HFFc6 (cell line): ENCODE data around the gene SPRED2. TPM values are rescaled to one million over a fixed set of nuclear protein-coding genes. Genes with fewer than 3 reads are reported as not detected.

Source experiments
- DNase-seq: peaks from one replicate; pipeline ENCODE4 v3.0.0-alpha.2; 2018
- H3K27ac Mint-ChIP-seq: 2 replicates; pipeline ENCODE4 v1.8.0; 2020; ENCODE audit warnings: mild to moderate bottlenecking, mixed read lengths
- H3K27me3 Mint-ChIP-seq: 2 replicates; pipeline ENCODE4 v1.8.0; 2021; ENCODE audit warnings: mild to moderate bottlenecking, moderate library complexity, mixed read lengths; ENCODE audit not compliant: insufficient read depth
- H3K36me3 Mint-ChIP-seq: 2 replicates; pipeline ENCODE4 v1.8.0; 2021; ENCODE audit warnings: low read depth, mixed read lengths
- H3K4me1 Mint-ChIP-seq: 2 replicates; pipeline ENCODE4 v1.8.0; 2020; ENCODE audit warnings: low read depth, mixed read lengths
- H3K4me3 Mint-ChIP-seq: 2 replicates; pipeline ENCODE4 v1.8.0; 2020; ENCODE audit warnings: mild to moderate bottlenecking, moderate library complexity, mixed read lengths
- H3K9me3 Mint-ChIP-seq: 2 replicates; pipeline ENCODE4 v1.8.0; 2020; ENCODE audit warnings: mild to moderate bottlenecking, mixed read lengths
- CTCF ChIP-seq: fragments of 200-600 bp; sonication (generic); IDR thresholded peaks from 2 replicates; pipeline ENCODE4 v1.5.0; 2021; ENCODE audit warnings: antibody characterized with exemption, mild to moderate bottlenecking
- total RNA-seq, 6 experiments: library from RNA; stranded (reverse); fragmentation: NEBNext Ultra II Directional; extraction: Animal tissue kit (Norgen Biotek cat#: 25700); gene quantifications; 2 replicates in 1 of 6; 3 replicates in 5 of 6; pipeline ENCODE4 v1.2.3, GENCODE V29; 2021

Gene SPRED2
- total RNA-seq, 6 experiments from 2014 or later, result 28.7 to 38.5 (median 33.3) TPM

GRCh38 chr2:65350651-65351056 lies 81.7 kb downstream of the SPRED2 start:
- H3K27me3 Mint-ChIP-seq, result peaks cover 3% of the 10 kb centered on the region; the same call in 1 of the 2 replicates
- no peak overlapping the region; the same call in 1 of the 2 replicates for H3K4me3 Mint-ChIP-seq
- H3K36me3 Mint-ChIP-seq, result peaks cover 17% of the 10 kb centered on the region; the same call in 1 of the 2 replicates
- peak; percentile 67 for TF ChIP-seq CTCF
- peaks cover 53% of the 10 kb centered on the region for H3K4me1 Mint-ChIP-seq
- no peak for DNase-seq
- H3K9me3 Mint-ChIP-seq, result no peaks in the 10 kb centered on the region; the same call in 1 of the 2 replicates
- peak overlapping the region; percentile 34 for H3K27ac Mint-ChIP-seq

- peak overlapping the region; percentile 53 for H3K4me3 Mint-ChIP-seq
- peaks cover 17% of the 10 kb centered on the region; the same call in 1 of the 2 replicates for H3K36me3 Mint-ChIP-seq
- peak overlapping the region; percentile 37; the same call in 1 of the 2 replicates for H3K27ac Mint-ChIP-seq
- H3K9me3 Mint-ChIP-seq, result no peaks in the 10 kb centered on the region; the same call in 1 of the 2 replicates
- TF ChIP-seq CTCF, result no peak
- peaks cover 45% of the 10 kb centered on the region for H3K4me1 Mint-ChIP-seq
- DNase-seq, result peak; percentile 27
- H3K27me3 Mint-ChIP-seq, result peaks cover 3% of the 10 kb centered on the region; the same call in 1 of the 2 replicates
These were observed 82.5 kb downstream of the SPRED2 start for GRCh38 chr2:65349863-65350262.

GRCh38 chr2:65347913-65348312 lies 84.5 kb downstream of the SPRED2 start:
- H3K4me3 Mint-ChIP-seq, result no peak overlapping the region
- peaks cover 49% of the 10 kb centered on the region for H3K4me1 Mint-ChIP-seq
- H3K36me3 Mint-ChIP-seq, result peaks cover 17% of the 10 kb centered on the region
- peaks cover 3% of the 10 kb centered on the region; the same call in 1 of the 2 replicates for H3K27me3 Mint-ChIP-seq
- no peak for TF ChIP-seq CTCF
- DNase-seq, result no peak
- no peak overlapping the region for H3K27ac Mint-ChIP-seq
- no peaks in the 10 kb centered on the region; the same call in 1 of the 2 replicates for H3K9me3 Mint-ChIP-seq

- no peak overlapping the region for H3K4me3 Mint-ChIP-seq
- peaks cover 33% of the 10 kb centered on the region for H3K4me1 Mint-ChIP-seq
- no peak overlapping the region for H3K27ac Mint-ChIP-seq
- TF ChIP-seq CTCF, result no peak
- DNase-seq, result no peak
- no peaks in the 10 kb centered on the region; the same call in 1 of the 2 replicates for H3K9me3 Mint-ChIP-seq
- peaks cover 17% of the 10 kb centered on the region for H3K36me3 Mint-ChIP-seq
- H3K27me3 Mint-ChIP-seq, result peaks cover 3% of the 10 kb centered on the region; the same call in 1 of the 2 replicates
These were observed 86.8 kb downstream of the SPRED2 start for GRCh38 chr2:65345631-65346030.

- no peak for TF ChIP-seq CTCF
- Mint-ChIP-seq H3K4me3 (no peak overlapping the region), H3K27ac (no peak overlapping the region), H3K36me3 (peaks cover 17% of the 10 kb centered on the region), H3K9me3 (no peaks in the 10 kb centered on the region; the same call in 1 of the 2 replicates), H3K27me3 (peaks cover 3% of the 10 kb centered on the region; the same call in 1 of the 2 replicates), H3K4me1 (peaks cover 24% of the 10 kb centered on the region)
- no peak for DNase-seq
These were observed 87.7 kb downstream of the SPRED2 start for GRCh38 chr2:65344689-65345088.
